Osteoblast (primary cell): ENCODE measurements around the gene AMMECR1. TPM values are rescaled to one million over a fixed set of nuclear protein-coding genes. Genes with fewer than 3 reads are reported as not detected.

ENCODE experiments used
- DNase-seq: peaks from one replicate; pipeline ENCODE4 v3.0.0; 2011; ENCODE audit warnings: low spot score, mixed read lengths; ENCODE audit not compliant: insufficient read length; ENCODE audit errors: missing footprints
- H2AFZ ChIP-seq: 2 replicates; pipeline ENCODE4 v1.6.0; 2011; ENCODE audit warnings: mild to moderate bottlenecking, low read length
- H3K27ac ChIP-seq: 2 replicates; pipeline ENCODE4 v1.5.1; 2011; ENCODE audit warnings: mild to moderate bottlenecking, low read depth, low read length, moderate library complexity
- H3K27me3 ChIP-seq: 2 replicates; pipeline ENCODE4 v1.6.0; 2012; ENCODE audit warnings: mild to moderate bottlenecking, control low read depth, inconsistent platforms, low read length, moderate library complexity; ENCODE audit not compliant: insufficient read depth
- H3K36me3 ChIP-seq: 2 replicates; pipeline ENCODE4 v1.5.1; 2011; ENCODE audit warnings: mild to moderate bottlenecking, low read length, control low read depth, moderate library complexity; ENCODE audit not compliant: insufficient read depth
- H3K4me1 ChIP-seq: 2 replicates; pipeline ENCODE4 v1.5.1; 2011; ENCODE audit warnings: mild to moderate bottlenecking, low read length, control low read depth, moderate library complexity; ENCODE audit not compliant: insufficient read depth
- H3K4me2 ChIP-seq: 2 replicates; pipeline ENCODE4 v1.6.0; 2011; ENCODE audit warnings: mild to moderate bottlenecking, low read length; ENCODE audit not compliant: insufficient read depth
- H3K4me3 ChIP-seq: fragments of 200-600 bp; sonication (generic); 3 replicates; pipeline ENCODE4 v1.5.1; 2012; ENCODE audit warnings: mild to moderate bottlenecking, low read length, inconsistent platforms; ENCODE audit not compliant: insufficient read depth
- H3K79me2 ChIP-seq: 2 replicates; pipeline ENCODE4 v1.6.0; 2012; ENCODE audit warnings: mild to moderate bottlenecking, low read length, control low read depth, inconsistent platforms; ENCODE audit not compliant: insufficient read depth
- H3K9me3 ChIP-seq: 2 replicates; pipeline ENCODE4 v1.5.1; 2011; ENCODE audit warnings: low read depth, low read length, control low read depth
- H4K20me1 ChIP-seq: 2 replicates; pipeline ENCODE4 v1.6.0; 2012; ENCODE audit warnings: mild to moderate bottlenecking, low read length, control low read depth; ENCODE audit not compliant: insufficient read depth
- total RNA-seq: library from RNA; depleted of rRNA; stranded (reverse); fragments of >200 nt; gene quantifications from 2 replicates; pipeline ENCODE4 v1.2.3, GENCODE V29; 2012
- TF ChIP-seq, protein P1 (sequence below): IDR thresholded peaks from 2 replicates; pipeline ENCODE4 v1.5.1; 2011; ENCODE audit warnings: mild to moderate bottlenecking, low read depth, low read length, moderate library complexity; ENCODE audit errors: extremely low read depth

AMMECR1 gene
- total RNA-seq, 1 donor = 14.5 TPM

DNA sequence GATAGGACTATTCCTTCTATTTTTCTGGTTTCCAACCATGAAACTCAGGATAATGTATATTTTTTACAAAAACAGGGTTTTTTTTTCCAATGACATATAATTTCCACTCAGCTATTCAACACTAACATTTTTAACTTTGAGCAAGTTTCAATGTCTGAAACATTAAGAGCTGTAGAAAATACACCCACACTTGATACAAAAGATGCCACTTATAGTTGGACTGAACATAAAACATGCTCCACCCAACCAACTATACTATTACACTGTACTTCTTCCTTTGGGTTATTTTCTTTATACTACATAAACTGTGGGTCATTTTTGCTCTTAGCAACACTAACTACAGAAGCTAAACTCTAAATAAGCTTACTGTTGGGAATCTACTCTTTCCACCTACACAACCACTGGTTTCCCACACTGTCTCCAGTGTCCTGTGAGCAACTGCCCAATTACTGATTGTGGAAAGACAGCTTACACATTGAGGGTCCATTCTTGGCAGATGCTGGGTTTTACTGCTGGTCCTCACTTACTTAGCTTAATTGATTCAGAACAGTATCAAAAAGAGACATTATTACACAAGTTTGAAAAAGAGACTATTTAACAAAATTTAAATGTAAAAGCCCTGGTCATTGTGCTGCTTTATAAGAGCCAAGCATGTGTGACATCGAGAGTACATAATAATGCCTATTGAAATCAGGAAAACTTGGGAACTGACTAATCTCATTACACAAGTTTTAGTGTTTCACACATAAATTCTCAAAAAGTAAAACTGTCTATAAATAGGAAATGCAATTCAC lies 6.3 kb downstream of the AMMECR1 start:
- no peak overlapping the region for H3K4me3 ChIP-seq
- H4K20me1 ChIP-seq = peaks cover 22% of the 10 kb centered on the region
- H3K4me2 ChIP-seq = no peak overlapping the region
- H3K27me3 ChIP-seq = peaks cover 7% of the 10 kb centered on the region
- H2AFZ ChIP-seq = no peak overlapping the region
- peaks cover 91% of the 10 kb centered on the region for H3K79me2 ChIP-seq
- H3K27ac ChIP-seq = no peak overlapping the region
- DNase-seq = no peak
- TF ChIP-seq, protein P1, sequence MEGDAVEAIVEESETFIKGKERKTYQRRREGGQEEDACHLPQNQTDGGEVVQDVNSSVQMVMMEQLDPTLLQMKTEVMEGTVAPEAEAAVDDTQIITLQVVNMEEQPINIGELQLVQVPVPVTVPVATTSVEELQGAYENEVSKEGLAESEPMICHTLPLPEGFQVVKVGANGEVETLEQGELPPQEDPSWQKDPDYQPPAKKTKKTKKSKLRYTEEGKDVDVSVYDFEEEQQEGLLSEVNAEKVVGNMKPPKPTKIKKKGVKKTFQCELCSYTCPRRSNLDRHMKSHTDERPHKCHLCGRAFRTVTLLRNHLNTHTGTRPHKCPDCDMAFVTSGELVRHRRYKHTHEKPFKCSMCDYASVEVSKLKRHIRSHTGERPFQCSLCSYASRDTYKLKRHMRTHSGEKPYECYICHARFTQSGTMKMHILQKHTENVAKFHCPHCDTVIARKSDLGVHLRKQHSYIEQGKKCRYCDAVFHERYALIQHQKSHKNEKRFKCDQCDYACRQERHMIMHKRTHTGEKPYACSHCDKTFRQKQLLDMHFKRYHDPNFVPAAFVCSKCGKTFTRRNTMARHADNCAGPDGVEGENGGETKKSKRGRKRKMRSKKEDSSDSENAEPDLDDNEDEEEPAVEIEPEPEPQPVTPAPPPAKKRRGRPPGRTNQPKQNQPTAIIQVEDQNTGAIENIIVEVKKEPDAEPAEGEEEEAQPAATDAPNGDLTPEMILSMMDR = no peak
- no peaks in the 10 kb centered on the region for H3K36me3 ChIP-seq
- H3K4me1 ChIP-seq = peaks cover 11% of the 10 kb centered on the region
- H3K9me3 ChIP-seq = no peaks in the 10 kb centered on the region

DNA sequence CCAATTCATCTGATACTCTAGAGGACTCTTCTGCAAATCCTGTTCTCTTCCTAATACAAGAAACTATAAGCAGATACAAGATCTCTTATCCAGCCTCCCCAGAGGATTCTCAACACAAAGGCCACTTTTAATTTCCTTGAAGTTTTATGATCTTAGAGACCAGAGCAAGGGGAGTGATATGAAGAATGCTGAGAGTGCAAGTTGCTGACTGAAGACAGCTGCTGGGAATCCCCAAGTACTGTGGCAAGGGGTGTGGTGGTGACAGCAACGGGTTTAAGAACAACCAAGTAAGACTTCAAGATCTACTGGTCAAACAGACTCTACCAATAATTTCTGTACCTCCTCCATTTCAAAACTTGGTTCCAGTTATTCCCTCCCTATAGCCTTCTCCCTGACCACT lies 7.0 kb downstream of the AMMECR1 start:
- H3K79me2 ChIP-seq = peaks cover 83% of the 10 kb centered on the region
- peaks cover 11% of the 10 kb centered on the region for H3K4me1 ChIP-seq
- no peak overlapping the region for H3K27ac ChIP-seq
- DNase-seq = no peak
- no peak overlapping the region for H2AFZ ChIP-seq
- H3K27me3 ChIP-seq = peaks cover 7% of the 10 kb centered on the region
- H3K36me3 ChIP-seq = no peaks in the 10 kb centered on the region
- H3K4me2 ChIP-seq = no peak overlapping the region
- TF ChIP-seq, protein P1 = no peak
- no peak overlapping the region for H3K4me3 ChIP-seq
- no peaks in the 10 kb centered on the region for H3K9me3 ChIP-seq
- peaks cover 22% of the 10 kb centered on the region for H4K20me1 ChIP-seq

- TF ChIP-seq, protein P1 = no peak
- no peak overlapping the region for H3K27ac ChIP-seq
Measured at GRCh38 chrX:110310000-110310790, 7.7 kb downstream of the AMMECR1 start.

DNA sequence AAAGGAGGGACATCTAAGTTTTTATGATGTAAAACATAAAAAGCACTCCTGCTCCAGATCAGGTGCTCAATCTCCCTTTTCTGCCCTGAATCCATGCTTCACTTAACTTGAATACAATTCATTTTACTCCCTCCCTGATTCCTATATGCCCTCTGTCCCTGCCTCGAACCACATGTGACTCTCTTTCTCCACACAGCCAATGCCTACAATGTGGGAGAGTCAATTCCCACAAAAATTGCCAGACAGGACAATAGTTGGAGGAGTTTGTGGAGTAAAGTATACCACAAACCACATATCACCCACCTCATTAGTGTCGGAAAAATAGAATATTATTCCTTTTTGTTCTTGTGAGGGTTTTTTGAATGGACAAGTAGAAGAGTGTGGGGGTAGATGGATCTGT lies 9.7 kb downstream of the AMMECR1 start:
- Histone ChIP-seq H3K36me3 (no peaks in the 10 kb centered on the region), H3K79me2 (peaks cover 75% of the 10 kb centered on the region), H2AFZ (no peak overlapping the region), H3K4me2 (no peak overlapping the region), H4K20me1 (peaks cover 6% of the 10 kb centered on the region), H3K4me3 (no peak overlapping the region), H3K4me1 (no peaks in the 10 kb centered on the region), H3K27me3 (peaks cover 3% of the 10 kb centered on the region), H3K9me3 (no peaks in the 10 kb centered on the region), H3K27ac (no peak overlapping the region)
- TF ChIP-seq, protein P1 = no peak
- DNase-seq = no peak

More at GRCh38 chrX:110310000-110310790, 7.7 kb downstream of the AMMECR1 start:
- no peak overlapping the region for H2AFZ ChIP-seq
- peaks cover 7% of the 10 kb centered on the region for H3K27me3 ChIP-seq
- no peak overlapping the region for H3K4me3 ChIP-seq
- H3K4me1 ChIP-seq = peaks cover 6% of the 10 kb centered on the region
- no peak overlapping the region for H3K4me2 ChIP-seq
- no peaks in the 10 kb centered on the region for H3K9me3 ChIP-seq
- H3K36me3 ChIP-seq = no peaks in the 10 kb centered on the region
- peaks cover 20% of the 10 kb centered on the region for H4K20me1 ChIP-seq
- DNase-seq = no peak
- H3K79me2 ChIP-seq = peaks cover 81% of the 10 kb centered on the region
